HEK293 (cell line): ENCODE data around the gene TPP2.

Experiments used
- CTCF ChIA-PET: fragments of 350-600 bp; formaldehyde crosslinking; extraction: SDS; loops from one replicate; lab custom pipeline; 2021; ENCODE audit warnings: antibody characterized with exemption; lab: Yijun Ruan, JAX
- POLR2A ChIA-PET: fragments of 300-600 bp; formaldehyde crosslinking; extraction: SDS; loops from one replicate; lab custom pipeline; 2020; ENCODE audit warnings: antibody characterized with exemption, inconsistent platforms; lab: Yijun Ruan, JAX
- H3K27ac ChIP-seq: fragments of 200-500 bp; sonication (Bioruptor generic); 2 replicates; pipeline ENCODE4 v1.5.1; 2014; ENCODE audit warnings: low read depth, low read length, control low read depth, inconsistent platforms; ENCODE audit errors: extremely low read depth
- H3K36me3 ChIP-seq, 2 experiments: fragments of 200-500 bp in 1 of 2; sonication (Bioruptor generic) in 1 of 2; 1 replicate in 1 of 2; 2 replicates in 1 of 2; pipeline ENCODE4 v1.5.1; 2014 to 2017; ENCODE audit warnings: inconsistent platforms in 2 of 2, low read length in 2 of 2; ENCODE audit not compliant: control insufficient read depth in 2 of 2, insufficient read depth in 1 of 2
- H3K4me1 ChIP-seq: fragments of 200-500 bp; sonication (Bioruptor generic); 2 replicates; pipeline ENCODE4 v1.5.1; 2014; ENCODE audit warnings: mild to moderate bottlenecking, low read length, inconsistent platforms; ENCODE audit not compliant: control insufficient read depth, insufficient read depth
- H3K4me3 ChIP-seq: 2 replicates; pipeline ENCODE4 v1.5.1; 2011; ENCODE audit warnings: low read depth, mild to moderate bottlenecking, control low read depth, low read length, moderate library complexity
- H3K9me3 ChIP-seq: fragments of 200-500 bp; sonication (Bioruptor generic); 2 replicates; pipeline ENCODE4 v1.5.1; 2014; ENCODE audit warnings: low read depth, low read length, inconsistent platforms; ENCODE audit not compliant: control insufficient read depth, insufficient read depth
- KLF1 ChIP-seq: fragments of 450-650 bp; formaldehyde crosslinking; IDR thresholded peaks from 2 replicates; pipeline ENCODE4 v1.5.1; 2016; ENCODE audit warnings: missing biosample characterization, missing genetic modification characterization
- KLF10 ChIP-seq: fragments of 450-650 bp; IDR thresholded peaks from 2 replicates; pipeline ENCODE4 v1.5.1; 2018; ENCODE audit warnings: missing biosample characterization, mild to moderate bottlenecking, missing genetic modification characterization
- KLF7 ChIP-seq: fragments of 450-650 bp; formaldehyde crosslinking; IDR thresholded peaks from 2 replicates; pipeline ENCODE4 v1.5.1; 2016; ENCODE audit warnings: missing biosample characterization, missing genetic modification characterization, borderline replicate concordance
- TRIM28 ChIP-seq: IDR thresholded peaks from 2 replicates; pipeline ENCODE4 v1.6.1; 2011; ENCODE audit warnings: low read length, control low read depth, borderline replicate concordance
- ZBTB20 ChIP-seq: fragments of 450-650 bp; formaldehyde crosslinking; IDR thresholded peaks from 2 replicates; pipeline ENCODE4 v1.5.1; 2016; ENCODE audit warnings: missing biosample characterization, missing genetic modification characterization
- ZFP37 ChIP-seq: fragments of 450-650 bp; formaldehyde crosslinking; IDR thresholded peaks from 2 replicates; pipeline ENCODE4 v1.5.1; 2016; ENCODE audit warnings: missing biosample characterization, missing genetic modification characterization
- ZFP41 ChIP-seq: fragments of 450-650 bp; formaldehyde crosslinking; IDR thresholded peaks from 2 replicates; pipeline ENCODE4 v1.5.1; 2016; ENCODE audit warnings: missing biosample characterization, missing genetic modification characterization, borderline replicate concordance
- ZNF121 ChIP-seq: fragments of 450-650 bp; formaldehyde crosslinking; IDR thresholded peaks from 2 replicates; pipeline ENCODE4 v1.5.1; 2016; ENCODE audit warnings: missing biosample characterization, missing genetic modification characterization
- ZNF404 ChIP-seq: fragments of 450-650 bp; formaldehyde crosslinking; IDR thresholded peaks from 2 replicates; pipeline ENCODE4 v1.5.1; 2017; ENCODE audit warnings: missing biosample characterization, missing genetic modification characterization
- ZNF585B ChIP-seq: fragments of 450-650 bp; formaldehyde crosslinking; IDR thresholded peaks from 2 replicates; pipeline ENCODE4 v1.5.1; 2016; ENCODE audit warnings: missing biosample characterization, missing genetic modification characterization
- ZNF664 ChIP-seq: fragments of 450-650 bp; formaldehyde crosslinking; IDR thresholded peaks from 2 replicates; pipeline ENCODE4 v1.5.1; 2016; ENCODE audit warnings: missing biosample characterization, missing genetic modification characterization
- ZNF707 ChIP-seq: fragments of 450-650 bp; formaldehyde crosslinking; IDR thresholded peaks from 2 replicates; pipeline ENCODE4 v1.5.1; 2016; ENCODE audit warnings: missing biosample characterization, missing genetic modification characterization
- ZNF777 ChIP-seq: fragments of 450-650 bp; formaldehyde crosslinking; IDR thresholded peaks from 2 replicates; pipeline ENCODE4 v1.5.1; 2017; ENCODE audit warnings: missing biosample characterization, missing genetic modification characterization, borderline replicate concordance
- ZSCAN4 ChIP-seq: fragments of 450-650 bp; formaldehyde crosslinking; IDR thresholded peaks from 2 replicates; pipeline ENCODE4 v1.5.1; 2017; ENCODE audit warnings: missing biosample characterization, missing genetic modification characterization
- ZSCAN5A ChIP-seq: fragments of 450-650 bp; formaldehyde crosslinking; IDR thresholded peaks from 2 replicates; pipeline ENCODE4 v1.5.1; 2016; ENCODE audit warnings: missing biosample characterization, missing genetic modification characterization

The TPP2 gene

GRCh38 chr13:102678339-102679107 is 81.7 kb downstream of the TPP2 start (continued):
- no peak for TF ChIP-seq ZBTB20 (tag by site-specific recombination)
- TF ChIP-seq TRIM28, result no peak
- TF ChIP-seq ZNF121, result no peak

GRCh38 chr13:102679449-102680132 is 82.8 kb downstream of the TPP2 start:
- ChIA-PET CTCF (interaction anchor here (0.6 kb wide), 1 partner anchor 15 kb away, joined by 3 read pairs; no protein-coding TSS in a partner anchor), POLR2A (no interaction called here)
- Histone ChIP-seq H3K9me3 (no peaks in the 10 kb centered on the region), H3K36me3 (peaks cover 10 to 39% of the 10 kb centered on the region in 2 experiments), H3K4me3 (no peak overlapping the region), H3K27ac (no peak overlapping the region), H3K4me1 (no peaks in the 10 kb centered on the region)
- TF ChIP-seq ZFP41 (tag by site-specific recombination) (no peak), ZFP37 (tag by site-specific recombination) (no peak), ZNF664 (tag by site-specific recombination) (no peak), ZNF404 (tag by site-specific recombination) (no peak), ZSCAN4 (tag by site-specific recombination) (no peak), ZNF777 (tag by site-specific recombination) (no peak), ZNF707 (no peak), ZSCAN5A (tag by site-specific recombination) (no peak)

GRCh38 chr13:102680133-102680717 is 83.4 kb downstream of the TPP2 start:
- no peak for TF ChIP-seq ZNF585B (tag by site-specific recombination)
- TF ChIP-seq KLF10 (tag by site-specific recombination), result no peak
- TF ChIP-seq ZBTB20 (tag by site-specific recombination), result no peak
- TF ChIP-seq KLF7 (tag by site-specific recombination), result no peak
- no peak for TF ChIP-seq KLF1 (tag by site-specific recombination)
- ChIA-PET POLR2A (no interaction called here), CTCF (no interaction called here)
- Histone ChIP-seq H3K27ac (no peak overlapping the region), H3K4me3 (no peak overlapping the region), H3K4me1 (no peaks in the 10 kb centered on the region), H3K9me3 (no peaks in the 10 kb centered on the region), H3K36me3 (peaks cover 10 to 33% of the 10 kb centered on the region in 2 experiments)
